Measurements from ENCODE around the gene ANKS1B.

Gene ANKS1B

GRCh38 chr12:99709619-99710018, 275.1 kb downstream of the ANKS1B start:
- Mint-ChIP-seq H3K27me3 (ENCODE audit: low read depth) (no peaks in the 10 kb centered on the region), H3K4me1 (no peaks in the 10 kb centered on the region), H3K36me3 (ENCODE audit: low read depth) (no peaks in the 10 kb centered on the region), H3K9me3 (peaks cover 12% of the 10 kb centered on the region), H3K4me3 (no peak overlapping the region), H3K27ac (no peak overlapping the region)
- TF ChIP-seq, protein P1, sequence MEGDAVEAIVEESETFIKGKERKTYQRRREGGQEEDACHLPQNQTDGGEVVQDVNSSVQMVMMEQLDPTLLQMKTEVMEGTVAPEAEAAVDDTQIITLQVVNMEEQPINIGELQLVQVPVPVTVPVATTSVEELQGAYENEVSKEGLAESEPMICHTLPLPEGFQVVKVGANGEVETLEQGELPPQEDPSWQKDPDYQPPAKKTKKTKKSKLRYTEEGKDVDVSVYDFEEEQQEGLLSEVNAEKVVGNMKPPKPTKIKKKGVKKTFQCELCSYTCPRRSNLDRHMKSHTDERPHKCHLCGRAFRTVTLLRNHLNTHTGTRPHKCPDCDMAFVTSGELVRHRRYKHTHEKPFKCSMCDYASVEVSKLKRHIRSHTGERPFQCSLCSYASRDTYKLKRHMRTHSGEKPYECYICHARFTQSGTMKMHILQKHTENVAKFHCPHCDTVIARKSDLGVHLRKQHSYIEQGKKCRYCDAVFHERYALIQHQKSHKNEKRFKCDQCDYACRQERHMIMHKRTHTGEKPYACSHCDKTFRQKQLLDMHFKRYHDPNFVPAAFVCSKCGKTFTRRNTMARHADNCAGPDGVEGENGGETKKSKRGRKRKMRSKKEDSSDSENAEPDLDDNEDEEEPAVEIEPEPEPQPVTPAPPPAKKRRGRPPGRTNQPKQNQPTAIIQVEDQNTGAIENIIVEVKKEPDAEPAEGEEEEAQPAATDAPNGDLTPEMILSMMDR (IDR thresholded peaks at IDR 0.05; ENCODE audit: unreplicated experiment in 3 of 3): no peak

DNA sequence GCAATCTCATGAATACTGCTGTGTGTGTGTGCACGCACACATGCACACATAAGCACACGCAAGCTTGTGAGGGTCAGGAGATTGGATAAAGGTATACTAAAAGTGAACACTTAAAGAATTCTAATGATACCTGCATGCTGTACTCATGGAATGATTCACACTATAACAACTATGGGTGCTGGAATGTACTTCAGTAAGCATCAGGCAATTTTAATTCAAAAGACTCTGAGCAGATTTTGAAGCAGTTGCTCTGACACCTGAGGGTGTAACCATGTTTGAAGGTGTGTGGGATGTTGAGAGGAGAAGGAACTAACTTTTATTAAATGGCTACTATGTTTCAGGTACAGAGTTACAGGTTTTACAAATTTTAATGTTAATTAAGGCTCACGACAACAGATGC, 275.6 kb downstream of the ANKS1B start:
- Mint-ChIP-seq H3K4me3 (no peak overlapping the region), H3K9me3 (peaks cover 12% of the 10 kb centered on the region), H3K36me3 (ENCODE audit: low read depth) (no peaks in the 10 kb centered on the region), H3K4me1 (no peaks in the 10 kb centered on the region), H3K27me3 (ENCODE audit: low read depth) (no peaks in the 10 kb centered on the region), H3K27ac (no peak overlapping the region)
- TF ChIP-seq, protein P1 (IDR thresholded peaks at IDR 0.05; ENCODE audit: unreplicated experiment in 3 of 3): no peak

DNA sequence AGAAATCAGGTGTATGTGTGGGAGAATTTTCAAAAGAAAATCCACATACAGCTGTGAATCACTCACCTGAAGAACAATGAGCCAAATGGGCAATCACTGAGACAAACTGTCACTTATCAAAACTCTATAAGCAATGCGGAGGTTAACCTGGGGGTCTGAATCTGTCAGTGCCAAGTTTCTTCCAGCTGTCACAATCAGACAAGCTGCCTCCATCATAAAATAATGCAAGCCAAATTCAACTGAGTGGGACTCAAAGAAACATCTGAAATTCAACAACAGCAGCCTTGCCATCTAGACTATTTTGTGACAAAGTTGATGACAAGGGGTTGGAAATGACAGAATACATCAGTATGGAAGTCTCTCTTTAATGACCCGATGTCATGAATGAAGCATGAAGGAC, 276.9 kb downstream of the ANKS1B start:
- Mint-ChIP-seq H3K27me3 (ENCODE audit: low read depth) (no peaks in the 10 kb centered on the region), H3K4me3 (no peak overlapping the region), H3K4me1 (no peaks in the 10 kb centered on the region), H3K27ac (no peak overlapping the region), H3K9me3 (peaks cover under 1% of the 10 kb centered on the region), H3K36me3 (ENCODE audit: low read depth) (no peaks in the 10 kb centered on the region)
- TF ChIP-seq, protein P1 (IDR thresholded peaks at IDR 0.05; ENCODE audit: unreplicated experiment in 3 of 3): no peak

DNA sequence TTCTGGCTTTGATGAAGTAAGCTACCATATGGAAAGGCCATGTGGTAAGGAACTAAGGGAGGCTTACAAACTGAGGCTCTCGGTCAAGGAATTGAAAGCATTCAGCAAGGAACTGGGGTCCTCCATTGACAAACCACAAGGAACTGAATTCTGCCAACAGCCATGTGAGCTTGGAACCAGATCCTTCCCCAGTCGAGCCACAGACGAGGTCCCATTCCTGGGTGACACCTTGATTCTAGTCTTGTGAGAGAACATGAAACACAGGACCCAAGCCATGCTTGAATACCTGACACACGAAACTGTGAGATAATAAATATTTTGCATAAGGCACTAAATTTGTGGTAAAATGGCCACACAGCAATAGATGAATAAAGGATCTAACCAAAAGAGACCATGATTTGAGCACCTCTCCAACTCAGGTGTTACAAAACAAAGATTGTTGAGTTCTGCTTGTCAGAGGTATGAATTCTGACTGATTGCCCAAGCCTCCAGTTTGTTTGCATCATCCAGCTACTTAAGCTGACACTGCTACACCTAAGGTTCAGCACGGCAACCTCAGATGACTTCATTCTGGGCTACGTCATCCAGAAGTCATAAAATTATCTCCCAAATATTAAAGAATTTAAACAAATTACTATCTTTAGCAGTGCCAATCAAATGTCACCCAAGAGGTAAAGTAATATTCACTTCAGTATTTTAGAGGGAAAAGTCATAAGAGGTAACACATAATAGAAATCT, 277.8 kb downstream of the ANKS1B start:
- H3K27me3 Mint-ChIP-seq (ENCODE audit: low read depth): no peaks in the 10 kb centered on the region
- no peaks in the 10 kb centered on the region for H3K9me3 Mint-ChIP-seq
- H3K4me3 Mint-ChIP-seq: no peak overlapping the region
- H3K4me1 Mint-ChIP-seq: no peaks in the 10 kb centered on the region
- TF ChIP-seq, protein P1 (IDR thresholded peaks at IDR 0.05; ENCODE audit: unreplicated experiment in 3 of 3): no peak
- no peak overlapping the region for H3K27ac Mint-ChIP-seq
- H3K36me3 Mint-ChIP-seq (ENCODE audit: low read depth): no peaks in the 10 kb centered on the region

GRCh38 chr12:99704458-99704857, 280.3 kb downstream of the ANKS1B start:
- Mint-ChIP-seq H3K36me3 (ENCODE audit: low read depth) (no peaks in the 10 kb centered on the region), H3K4me3 (no peak overlapping the region), H3K9me3 (no peaks in the 10 kb centered on the region), H3K27ac (no peak overlapping the region), H3K4me1 (no peaks in the 10 kb centered on the region), H3K27me3 (ENCODE audit: low read depth) (no peaks in the 10 kb centered on the region)
- TF ChIP-seq, protein P1 (IDR thresholded peaks at IDR 0.05; ENCODE audit: unreplicated experiment in 3 of 3): no peak

- TF ChIP-seq, protein P1 (IDR thresholded peaks at IDR 0.05; ENCODE audit: unreplicated experiment in 3 of 3): no peak
- no peak overlapping the region for H3K4me3 Mint-ChIP-seq
- no peaks in the 10 kb centered on the region for H3K27me3 Mint-ChIP-seq (ENCODE audit: low read depth)
- no peak overlapping the region for H3K27ac Mint-ChIP-seq
- H3K9me3 Mint-ChIP-seq: no peaks in the 10 kb centered on the region
- no peaks in the 10 kb centered on the region for H3K4me1 Mint-ChIP-seq
- H3K36me3 Mint-ChIP-seq (ENCODE audit: low read depth): no peaks in the 10 kb centered on the region
These were observed 280.7 kb downstream of the ANKS1B start for GRCh38 chr12:99704036-99704435.
